Stomach (tissue), 4 donors: Measurements from ENCODE around the gene CACUL1.

Source experiments
- CTCF ChIP-seq, 7 experiments: fragments of 450-650 bp in 4 of 7; fragments of 200-600 bp in 3 of 7; sonication (generic) in 3 of 7; IDR thresholded peaks; one replicate each; pipeline ENCODE4 v1.5.1; 2016 to 2019; ENCODE audit warnings: antibody characterized with exemption in 7 of 7, control low read depth in 2 of 7, mild to moderate bottlenecking in 1 of 7
- EP300 ChIP-seq: sonication (generic); formaldehyde crosslinking; IDR thresholded peaks from one replicate; pipeline ENCODE4 v1.6.1; 2017; ENCODE audit warnings: antibody characterized with exemption
- POLR2A ChIP-seq, 4 donors: fragments of 450-650 bp; IDR thresholded peaks; one replicate each; pipeline ENCODE4 v1.6.1; 2016; ENCODE audit warnings: antibody characterized with exemption in 4 of 4, control low read depth in 2 of 4, mild to moderate bottlenecking in 1 of 4, moderate library complexity in 1 of 4
- POLR2AphosphoS5 ChIP-seq, 3 donors: sonication (generic); formaldehyde crosslinking; IDR thresholded peaks; one replicate each; pipeline ENCODE4 v1.6.1; 2016; ENCODE audit warnings: antibody characterized with exemption in 3 of 3

- TF ChIP-seq EP300 (no peak), POLR2AphosphoS5 (IDR thresholded peaks at IDR 0.05) (no peak), POLR2A (IDR thresholded peaks at IDR 0.05) (no peak), CTCF (IDR thresholded peaks at IDR 0.05) (no peak)
Observed at GRCh38 chr10:118723466-118723865, 31.3 kb downstream of the CACUL1 start.
